HG02588 (cell line): ENCODE results near the gene MTMR6.

ENCODE experiments used
- ATAC-seq: cut with Tn5 transposase; IDR thresholded peaks from one replicate; pipeline ENCODE4 v1.9.1; 2021; ENCODE audit warnings: mild to moderate bottlenecking, moderate library complexity; ENCODE audit not compliant: unreplicated experiment

Gene MTMR6

GRCh38 chr13:25217023-25217885 is 70.0 kb downstream of the MTMR6 start:
- ATAC-seq: no peak

- ATAC-seq: no peak
These were observed 72.1 kb downstream of the MTMR6 start for GRCh38 chr13:25215253-25215575.

GRCh38 chr13:25214491-25215252 is 72.6 kb downstream of the MTMR6 start:
- ATAC-seq: no peak

GRCh38 chr13:25213715-25214114 is 73.6 kb downstream of the MTMR6 start:
- ATAC-seq: no peak

GRCh38 chr13:25210842-25211569 is 76.3 kb downstream of the MTMR6 start:
- no peak for ATAC-seq

- ATAC-seq: no peak
These were observed 79.9 kb downstream of the MTMR6 start for GRCh38 chr13:25207291-25207810.

- no peak for ATAC-seq
These were observed 82.4 kb downstream of the MTMR6 start for GRCh38 chr13:25204863-25205262.

- ATAC-seq: no peak
These were observed 84.1 kb downstream of the MTMR6 start for GRCh38 chr13:25203127-25203740.

- ATAC-seq: no peak
These were observed 86.5 kb downstream of the MTMR6 start for GRCh38 chr13:25200783-25201182.

- no peak for ATAC-seq
These were observed 88.6 kb downstream of the MTMR6 start for GRCh38 chr13:25198647-25199046.

GRCh38 chr13:25196971-25197370 is 90.3 kb downstream of the MTMR6 start:
- ATAC-seq: no peak
